HepG2 (cell line): Measurements from ENCODE around the gene SCARB2.

ENCODE experiments used
- CBFB ChIP-seq: sonication (generic); formaldehyde crosslinking; IDR thresholded peaks from 2 replicates; pipeline ENCODE4 v1.4.0; 2020; ENCODE audit warnings: missing genetic modification reagents
- DNMT1 ChIP-seq: sonication (generic); formaldehyde crosslinking; IDR thresholded peaks from 2 replicates; pipeline ENCODE4 v1.5.1; 2020; ENCODE audit warnings: mild to moderate bottlenecking, missing genetic modification reagents
- JUNB ChIP-seq: sonication (generic); formaldehyde crosslinking; IDR thresholded peaks from 2 replicates; pipeline ENCODE4 v1.8.0; 2022; ENCODE audit warnings: missing genetic modification reagents, mild to moderate bottlenecking, borderline replicate concordance
- MAFF ChIP-seq: IDR thresholded peaks from 2 replicates; pipeline ENCODE4 v1.6.1; 2011; ENCODE audit warnings: low read depth, low read length, improper control_type of control experiment
- MYC ChIP-seq: sonication (generic); formaldehyde crosslinking; IDR thresholded peaks from 2 replicates; pipeline ENCODE4 v1.9.0; 2021; ENCODE audit warnings: missing genetic modification reagents, borderline replicate concordance
- PHF8 ChIP-seq: sonication (generic); formaldehyde crosslinking; IDR thresholded peaks from 2 replicates; pipeline ENCODE4 v1.5.0; 2020; ENCODE audit warnings: missing genetic modification reagents
- PLRG1 ChIP-seq: fragments of 450-650 bp; conservative IDR thresholded peaks from 2 replicates; pipeline ENCODE4 v1.6.1; 2016
- YEATS4 ChIP-seq: sonication (generic); formaldehyde crosslinking; IDR thresholded peaks from 2 replicates; pipeline ENCODE4 v1.4.0; 2020; ENCODE audit warnings: missing genetic modification reagents, borderline replicate concordance
- YY1 ChIP-seq: IDR thresholded peaks from 2 replicates; pipeline ENCODE4 v1.6.1; 2011; ENCODE audit warnings: low read length, low read depth, moderate library complexity, mild to moderate bottlenecking; ENCODE audit not compliant: insufficient read depth, insufficient replicate concordance
- ZNF224 ChIP-seq: sonication (generic); formaldehyde crosslinking; IDR thresholded peaks from 2 replicates; pipeline ENCODE4 v1.5.0; 2020; ENCODE audit warnings: mild to moderate bottlenecking, missing genetic modification reagents
- ZNF33A ChIP-seq: sonication (generic); formaldehyde crosslinking; IDR thresholded peaks from 2 replicates; pipeline ENCODE4 v1.5.1; 2020; ENCODE audit warnings: missing genetic modification reagents, mild to moderate bottlenecking, moderate library complexity, borderline replicate concordance
- TF ChIP-seq, protein P1 (sequence below): sonication (generic); formaldehyde crosslinking; IDR thresholded peaks from 2 replicates; pipeline ENCODE4 v1.8.1; 2023; ENCODE audit warnings: mild to moderate bottlenecking, missing genetic modification reagents
- TF ChIP-seq, protein P2 (sequence below): sonication (generic); formaldehyde crosslinking; IDR thresholded peaks from 2 replicates; pipeline ENCODE4 v1.5.0; 2020; ENCODE audit warnings: mild to moderate bottlenecking, missing genetic modification reagents, moderate library complexity
- TF ChIP-seq, protein P3 (sequence below): sonication (generic); formaldehyde crosslinking; IDR thresholded peaks from 2 replicates; pipeline ENCODE4 v1.8.1; 2023; ENCODE audit warnings: mild to moderate bottlenecking, missing genetic modification reagents

DNA sequence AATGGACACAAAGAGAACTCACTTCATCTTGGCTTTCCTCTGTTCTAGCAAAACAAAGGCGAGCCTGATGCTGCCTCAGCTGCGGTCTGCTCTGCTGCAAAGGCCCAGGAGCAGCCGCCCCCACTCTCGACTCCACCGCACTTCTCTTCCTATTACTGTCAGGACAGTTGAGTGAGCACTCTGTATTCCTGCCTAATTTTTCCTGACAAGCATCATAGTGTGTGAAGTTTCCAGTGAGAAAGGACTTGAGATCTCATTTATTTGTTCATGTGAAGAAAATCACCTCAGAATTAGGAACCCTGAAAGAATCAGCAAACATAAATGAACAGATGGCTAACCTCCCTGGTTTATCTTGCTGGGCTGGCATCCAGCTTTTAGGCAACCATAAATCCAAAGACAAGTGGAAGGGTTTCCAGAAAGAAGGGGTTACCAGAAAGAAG is 15.6 kb downstream of the SCARB2 start:
- TF ChIP-seq DNMT1, result no peak
- no peak for TF ChIP-seq ZNF33A (CRISPR knock-in tag)
- TF ChIP-seq, protein P1, sequence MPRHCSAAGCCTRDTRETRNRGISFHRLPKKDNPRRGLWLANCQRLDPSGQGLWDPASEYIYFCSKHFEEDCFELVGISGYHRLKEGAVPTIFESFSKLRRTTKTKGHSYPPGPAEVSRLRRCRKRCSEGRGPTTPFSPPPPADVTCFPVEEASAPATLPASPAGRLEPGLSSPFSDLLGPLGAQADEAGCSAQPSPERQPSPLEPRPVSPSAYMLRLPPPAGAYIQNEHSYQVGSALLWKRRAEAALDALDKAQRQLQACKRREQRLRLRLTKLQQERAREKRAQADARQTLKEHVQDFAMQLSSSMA (CRISPR knock-in tag), result no peak
- TF ChIP-seq, protein P2, sequence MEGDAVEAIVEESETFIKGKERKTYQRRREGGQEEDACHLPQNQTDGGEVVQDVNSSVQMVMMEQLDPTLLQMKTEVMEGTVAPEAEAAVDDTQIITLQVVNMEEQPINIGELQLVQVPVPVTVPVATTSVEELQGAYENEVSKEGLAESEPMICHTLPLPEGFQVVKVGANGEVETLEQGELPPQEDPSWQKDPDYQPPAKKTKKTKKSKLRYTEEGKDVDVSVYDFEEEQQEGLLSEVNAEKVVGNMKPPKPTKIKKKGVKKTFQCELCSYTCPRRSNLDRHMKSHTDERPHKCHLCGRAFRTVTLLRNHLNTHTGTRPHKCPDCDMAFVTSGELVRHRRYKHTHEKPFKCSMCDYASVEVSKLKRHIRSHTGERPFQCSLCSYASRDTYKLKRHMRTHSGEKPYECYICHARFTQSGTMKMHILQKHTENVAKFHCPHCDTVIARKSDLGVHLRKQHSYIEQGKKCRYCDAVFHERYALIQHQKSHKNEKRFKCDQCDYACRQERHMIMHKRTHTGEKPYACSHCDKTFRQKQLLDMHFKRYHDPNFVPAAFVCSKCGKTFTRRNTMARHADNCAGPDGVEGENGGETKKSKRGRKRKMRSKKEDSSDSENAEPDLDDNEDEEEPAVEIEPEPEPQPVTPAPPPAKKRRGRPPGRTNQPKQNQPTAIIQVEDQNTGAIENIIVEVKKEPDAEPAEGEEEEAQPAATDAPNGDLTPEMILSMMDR (CRISPR knock-in tag), result no peak
- TF ChIP-seq MAFF, result no peak
- no peak for TF ChIP-seq CBFB (CRISPR knock-in tag)
- TF ChIP-seq JUNB, result no peak
- TF ChIP-seq YY1, result no peak
- TF ChIP-seq, protein P3, sequence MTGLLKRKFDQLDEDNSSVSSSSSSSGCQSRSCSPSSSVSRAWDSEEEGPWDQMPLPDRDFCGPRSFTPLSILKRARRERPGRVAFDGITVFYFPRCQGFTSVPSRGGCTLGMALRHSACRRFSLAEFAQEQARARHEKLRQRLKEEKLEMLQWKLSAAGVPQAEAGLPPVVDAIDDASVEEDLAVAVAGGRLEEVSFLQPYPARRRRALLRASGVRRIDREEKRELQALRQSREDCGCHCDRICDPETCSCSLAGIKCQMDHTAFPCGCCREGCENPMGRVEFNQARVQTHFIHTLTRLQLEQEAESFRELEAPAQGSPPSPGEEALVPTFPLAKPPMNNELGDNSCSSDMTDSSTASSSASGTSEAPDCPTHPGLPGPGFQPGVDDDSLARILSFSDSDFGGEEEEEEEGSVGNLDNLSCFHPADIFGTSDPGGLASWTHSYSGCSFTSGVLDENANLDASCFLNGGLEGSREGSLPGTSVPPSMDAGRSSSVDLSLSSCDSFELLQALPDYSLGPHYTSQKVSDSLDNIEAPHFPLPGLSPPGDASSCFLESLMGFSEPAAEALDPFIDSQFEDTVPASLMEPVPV, result no peak
- TF ChIP-seq ZNF224 (CRISPR knock-in tag), result no peak
- no peak for TF ChIP-seq YEATS4 (CRISPR knock-in tag)
- TF ChIP-seq MYC (CRISPR knock-in tag), result no peak
- TF ChIP-seq PLRG1, result no peak
- no peak for TF ChIP-seq PHF8 (CRISPR knock-in tag)
